GM12891 (cell line): ENCODE results near the gene ZNF777.
"Not testable (repeated sequence)": the region's sequence is repeated elsewhere in the genome, so short reads cannot be mapped to it uniquely, and the experiment has no call there.

Experiments
- PAX5 ChIP-seq: IDR thresholded peaks from 2 replicates; pipeline ENCODE4 v1.6.1; 2011; ENCODE audit warnings: low read length, moderate library complexity, mild to moderate bottlenecking; ENCODE audit not compliant: insufficient read depth, severe bottlenecking
- POLR2A ChIP-seq: IDR thresholded peaks from 2 replicates; pipeline ENCODE4 v1.6.1; 2011; ENCODE audit warnings: low read depth, low read length, control low read depth
- POLR2AphosphoS5 ChIP-seq: IDR thresholded peaks from 2 replicates; pipeline ENCODE4 v1.6.1; 2011; ENCODE audit warnings: low read depth, low read length, control low read depth
- POU2F2 ChIP-seq: IDR thresholded peaks from 2 replicates; pipeline ENCODE4 v1.6.1; 2011; ENCODE audit warnings: low read depth, mild to moderate bottlenecking, control low read depth, low read length, moderate library complexity
- SPI1 ChIP-seq: IDR thresholded peaks from 2 replicates; pipeline ENCODE4 v1.6.1; 2011; ENCODE audit warnings: low read depth, low read length, control low read depth
- TAF1 ChIP-seq: IDR thresholded peaks from 2 replicates; pipeline ENCODE4 v1.6.1; 2011; ENCODE audit warnings: low read depth, low read length, control low read depth

DNA sequence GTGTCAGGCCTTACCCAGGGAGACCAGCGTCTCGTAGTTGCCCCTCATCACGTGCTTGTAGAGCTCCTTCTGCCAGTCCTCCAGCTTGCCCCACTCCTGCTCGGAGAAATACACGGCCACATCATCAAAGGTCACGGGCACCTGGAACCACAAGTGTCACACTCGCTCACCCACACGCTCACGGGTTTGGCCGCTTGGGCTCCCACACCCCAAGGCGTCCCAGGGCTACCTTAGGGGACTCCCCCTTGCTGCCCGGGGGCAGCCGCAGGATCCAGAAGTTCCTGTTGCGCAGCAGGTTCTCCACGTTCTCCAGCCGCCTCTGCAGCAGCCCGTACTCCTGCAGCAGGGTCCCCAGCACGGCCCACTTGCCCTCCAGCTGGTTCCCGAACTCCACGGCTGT lies 33.1 kb upstream of the ZNF777 start:
- not testable (repeated sequence) for TF ChIP-seq POLR2AphosphoS5, TAF1, POLR2A, SPI1, PAX5, POU2F2
